DOHH2 (cell line): Measurements from ENCODE around the gene DDIT4.

Experiments
- H3F3A ChIP-seq: fragments of 200-600 bp; sonication (generic), shearing (Covaris generic); 2 replicates; pipeline ENCODE4 v1.6.0; 2016; ENCODE audit warnings: antibody characterized with exemption, mild to moderate bottlenecking; ENCODE audit not compliant: control insufficient read depth, insufficient read depth
- H3K27ac ChIP-seq: fragments of 200-600 bp; sonication (generic); 2 replicates; pipeline ENCODE4 v1.5.1; 2014; ENCODE audit warnings: low read depth, mild to moderate bottlenecking, low read length, moderate library complexity
- H3K27me3 ChIP-seq: fragments of 200-600 bp; sonication (generic); 2 replicates; pipeline ENCODE4 v1.6.1; 2014; ENCODE audit warnings: mild to moderate bottlenecking, low read length, mixed read lengths; ENCODE audit not compliant: control insufficient read depth
- H3K36me3 ChIP-seq: fragments of 200-600 bp; sonication (generic); 2 replicates; pipeline ENCODE4 v1.6.1; 2014; ENCODE audit warnings: mild to moderate bottlenecking, low read length, moderate library complexity, mixed read lengths; ENCODE audit not compliant: control insufficient read depth
- H3K4me1 ChIP-seq: fragments of 200-600 bp; sonication (generic); 2 replicates; pipeline ENCODE4 v1.6.1; 2014; ENCODE audit warnings: mild to moderate bottlenecking, low read length, mixed read lengths; ENCODE audit not compliant: control insufficient read depth
- H3K4me2 ChIP-seq: fragments of 200-600 bp; sonication (generic); 2 replicates; pipeline ENCODE4 v1.6.0; 2014; ENCODE audit warnings: mild to moderate bottlenecking, low read length, moderate library complexity
- H3K4me3 ChIP-seq: fragments of 200-600 bp; sonication (generic); 2 replicates; pipeline ENCODE4 v1.5.1; 2014; ENCODE audit warnings: mild to moderate bottlenecking, low read length, mixed read lengths
- H3K79me2 ChIP-seq: fragments of 200-600 bp; sonication (generic); 2 replicates; pipeline ENCODE4 v1.6.1; 2014; ENCODE audit warnings: mild to moderate bottlenecking, low read length, mixed read lengths; ENCODE audit not compliant: control insufficient read depth
- H3K9me2 ChIP-seq: fragments of 200-600 bp; sonication (generic); replicated peaks from 2 replicates; pipeline ENCODE4 v1.6.1; 2014; ENCODE audit warnings: mild to moderate bottlenecking, low read length, mixed read lengths; ENCODE audit not compliant: control insufficient read depth
- H3K9me3 ChIP-seq: fragments of 200-600 bp; sonication (generic); 2 replicates; pipeline ENCODE4 v1.6.1; 2014; ENCODE audit warnings: antibody characterized with exemption, low read length, mixed read lengths; ENCODE audit not compliant: control insufficient read depth, insufficient read depth
- H4K20me1 ChIP-seq: fragments of 200-600 bp; sonication (generic); 2 replicates; pipeline ENCODE4 v1.6.0; 2014; ENCODE audit warnings: low read depth, mild to moderate bottlenecking, antibody characterized with exemption, low read length, moderate library complexity; ENCODE audit not compliant: control insufficient read depth, insufficient read depth
- EZH2phosphoT487 ChIP-seq: fragments of 200-600 bp; sonication (generic); IDR thresholded peaks from 2 replicates; pipeline ENCODE4 v1.6.1; 2017; ENCODE audit warnings: borderline replicate concordance, mild to moderate bottlenecking, antibody characterized with exemption, low read length, moderate library complexity, mixed read lengths
- TF ChIP-seq, protein P1 (sequence below): fragments of 200-600 bp; sonication (generic); IDR thresholded peaks from one replicate; pipeline ENCODE4 v1.5.1; 2014; ENCODE audit warnings: antibody characterized with exemption, mild to moderate bottlenecking, low read depth, low read length; ENCODE audit not compliant: poor library complexity, severe bottlenecking

DDIT4 gene

DNA sequence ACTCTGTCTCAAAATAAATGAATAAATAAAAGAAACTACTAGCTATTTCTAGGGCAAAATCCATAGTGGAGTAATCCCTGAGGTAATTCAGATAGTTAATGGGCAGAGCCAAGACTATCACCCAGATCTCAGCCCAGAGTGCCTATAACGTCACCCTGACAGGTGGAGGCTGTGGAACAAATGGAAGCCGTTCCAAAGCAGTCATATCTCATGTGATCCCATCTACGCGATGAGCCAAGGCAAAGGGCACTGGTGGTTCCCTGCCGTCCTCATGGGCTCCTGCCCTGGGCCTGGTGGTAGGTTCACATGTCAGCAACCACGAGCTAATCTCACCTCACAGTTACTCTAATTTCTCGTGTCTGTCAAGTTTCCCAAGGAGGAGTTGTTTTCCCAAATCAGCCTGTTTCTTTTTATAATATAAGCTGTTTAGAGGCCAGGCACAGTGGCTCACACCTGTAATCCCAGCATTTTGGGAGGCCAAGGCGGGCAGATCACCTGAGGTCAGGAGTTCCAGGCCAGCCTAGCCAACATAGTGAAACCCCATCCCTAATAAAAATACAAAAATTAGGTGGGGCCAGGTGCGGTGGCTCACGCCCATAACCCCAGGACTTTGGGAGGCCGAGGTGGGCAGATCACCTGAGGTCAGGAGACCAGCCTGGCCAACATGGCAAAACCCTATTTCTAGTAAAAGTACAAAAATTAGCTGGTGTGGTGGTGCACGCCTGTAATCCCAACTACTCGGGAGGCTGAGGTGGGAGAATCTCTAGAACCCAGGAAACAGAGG lies 35.1 kb upstream of the DDIT4 start:
- no peak overlapping the region for H3K27ac ChIP-seq
- no peak for TF ChIP-seq EZH2phosphoT487
- TF ChIP-seq, protein P1, sequence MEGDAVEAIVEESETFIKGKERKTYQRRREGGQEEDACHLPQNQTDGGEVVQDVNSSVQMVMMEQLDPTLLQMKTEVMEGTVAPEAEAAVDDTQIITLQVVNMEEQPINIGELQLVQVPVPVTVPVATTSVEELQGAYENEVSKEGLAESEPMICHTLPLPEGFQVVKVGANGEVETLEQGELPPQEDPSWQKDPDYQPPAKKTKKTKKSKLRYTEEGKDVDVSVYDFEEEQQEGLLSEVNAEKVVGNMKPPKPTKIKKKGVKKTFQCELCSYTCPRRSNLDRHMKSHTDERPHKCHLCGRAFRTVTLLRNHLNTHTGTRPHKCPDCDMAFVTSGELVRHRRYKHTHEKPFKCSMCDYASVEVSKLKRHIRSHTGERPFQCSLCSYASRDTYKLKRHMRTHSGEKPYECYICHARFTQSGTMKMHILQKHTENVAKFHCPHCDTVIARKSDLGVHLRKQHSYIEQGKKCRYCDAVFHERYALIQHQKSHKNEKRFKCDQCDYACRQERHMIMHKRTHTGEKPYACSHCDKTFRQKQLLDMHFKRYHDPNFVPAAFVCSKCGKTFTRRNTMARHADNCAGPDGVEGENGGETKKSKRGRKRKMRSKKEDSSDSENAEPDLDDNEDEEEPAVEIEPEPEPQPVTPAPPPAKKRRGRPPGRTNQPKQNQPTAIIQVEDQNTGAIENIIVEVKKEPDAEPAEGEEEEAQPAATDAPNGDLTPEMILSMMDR = no peak
- no peaks in the 10 kb centered on the region for H3K9me3 ChIP-seq
- peaks cover 7% of the 10 kb centered on the region; the same call in 1 of the 2 replicates for H3K4me1 ChIP-seq
- no peak overlapping the region for H3K4me2 ChIP-seq
- H3K79me2 ChIP-seq = no peaks in the 10 kb centered on the region
- H3F3A ChIP-seq = peaks cover 10% of the 10 kb centered on the region; the same call in 1 of the 2 replicates
- H4K20me1 ChIP-seq = no peaks in the 10 kb centered on the region
- H3K36me3 ChIP-seq = peaks cover 23% of the 10 kb centered on the region
- no peaks in the 10 kb centered on the region for H3K27me3 ChIP-seq
- no peak overlapping the region for H3K4me3 ChIP-seq
- H3K9me2 ChIP-seq = no peaks in the 10 kb centered on the region

DNA sequence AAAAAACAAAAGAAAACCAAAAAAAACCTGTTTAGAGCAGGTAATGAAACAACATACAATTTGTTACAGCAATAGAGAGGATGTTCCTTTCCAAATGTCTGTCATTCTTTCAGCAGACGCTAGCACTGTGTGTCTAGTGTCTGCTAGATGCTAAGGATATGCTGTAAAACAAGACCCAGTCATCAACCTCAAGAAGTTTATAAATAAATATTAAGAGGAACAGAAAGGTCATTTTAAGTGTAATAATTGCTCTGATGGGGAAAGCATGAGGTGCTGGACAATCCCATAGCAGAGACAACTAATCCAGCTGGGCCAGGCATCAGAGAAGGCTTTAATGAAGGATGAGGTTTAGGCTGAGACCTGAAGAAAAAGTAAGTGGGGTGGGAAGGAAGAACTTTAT lies 34.3 kb upstream of the DDIT4 start:
- peaks cover 13% of the 10 kb centered on the region for H3F3A ChIP-seq
- no peaks in the 10 kb centered on the region for H3K27me3 ChIP-seq
- no peak overlapping the region for H3K4me3 ChIP-seq
- no peak for TF ChIP-seq EZH2phosphoT487
- TF ChIP-seq, protein P1 = no peak
- H3K9me2 ChIP-seq = no peaks in the 10 kb centered on the region
- H4K20me1 ChIP-seq = no peaks in the 10 kb centered on the region
- no peaks in the 10 kb centered on the region for H3K9me3 ChIP-seq
- no peak overlapping the region for H3K27ac ChIP-seq
- peaks cover 18% of the 10 kb centered on the region for H3K36me3 ChIP-seq
- H3K4me1 ChIP-seq = peaks cover 16% of the 10 kb centered on the region
- no peak overlapping the region for H3K4me2 ChIP-seq
- H3K79me2 ChIP-seq = no peaks in the 10 kb centered on the region

DNA sequence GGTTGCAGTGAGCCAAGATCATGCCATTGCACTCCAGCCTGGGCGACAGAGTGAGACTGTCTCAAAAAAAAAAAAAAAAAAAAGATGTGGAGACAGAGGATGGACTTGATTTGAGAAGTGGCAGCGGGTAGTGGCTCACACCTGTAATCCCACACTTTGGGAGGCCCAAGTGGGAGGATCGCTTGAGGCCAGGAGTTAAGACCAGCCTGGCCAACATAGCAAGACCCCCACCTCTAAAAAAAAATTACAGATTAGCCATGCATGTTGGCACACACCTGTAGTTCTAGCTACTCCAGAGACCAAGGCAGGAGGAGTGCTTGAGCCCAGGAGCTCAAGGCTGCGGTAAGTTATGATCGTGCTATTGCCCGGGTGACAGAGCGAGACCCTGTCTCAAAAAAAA lies 33.4 kb upstream of the DDIT4 start:
- no peaks in the 10 kb centered on the region for H3K79me2 ChIP-seq
- peaks cover 15% of the 10 kb centered on the region for H3F3A ChIP-seq

More for the DNA sequence above, 33.4 kb upstream of the DDIT4 start:
- H3K4me1 ChIP-seq = peaks cover 25% of the 10 kb centered on the region
- no peak overlapping the region for H3K4me2 ChIP-seq
- no peak for TF ChIP-seq EZH2phosphoT487
- TF ChIP-seq, protein P1 = no peak
- H3K36me3 ChIP-seq = peaks cover 13% of the 10 kb centered on the region; the same call in 1 of the 2 replicates
- no peaks in the 10 kb centered on the region for H3K9me3 ChIP-seq
- H3K27ac ChIP-seq = no peak overlapping the region
- H3K4me3 ChIP-seq = no peak overlapping the region
- H4K20me1 ChIP-seq = no peaks in the 10 kb centered on the region
- H3K27me3 ChIP-seq = no peaks in the 10 kb centered on the region
- no peaks in the 10 kb centered on the region for H3K9me2 ChIP-seq
